ENCODE results near the gene AOAH. TPM values are rescaled to one million over a fixed set of nuclear protein-coding genes. Genes with fewer than 3 reads are reported as not detected.

AOAH gene
- total and polyA plus RNA-seq, 2 of the 4 experiments (the other 2 are of a cell fraction) = not detected

DNA sequence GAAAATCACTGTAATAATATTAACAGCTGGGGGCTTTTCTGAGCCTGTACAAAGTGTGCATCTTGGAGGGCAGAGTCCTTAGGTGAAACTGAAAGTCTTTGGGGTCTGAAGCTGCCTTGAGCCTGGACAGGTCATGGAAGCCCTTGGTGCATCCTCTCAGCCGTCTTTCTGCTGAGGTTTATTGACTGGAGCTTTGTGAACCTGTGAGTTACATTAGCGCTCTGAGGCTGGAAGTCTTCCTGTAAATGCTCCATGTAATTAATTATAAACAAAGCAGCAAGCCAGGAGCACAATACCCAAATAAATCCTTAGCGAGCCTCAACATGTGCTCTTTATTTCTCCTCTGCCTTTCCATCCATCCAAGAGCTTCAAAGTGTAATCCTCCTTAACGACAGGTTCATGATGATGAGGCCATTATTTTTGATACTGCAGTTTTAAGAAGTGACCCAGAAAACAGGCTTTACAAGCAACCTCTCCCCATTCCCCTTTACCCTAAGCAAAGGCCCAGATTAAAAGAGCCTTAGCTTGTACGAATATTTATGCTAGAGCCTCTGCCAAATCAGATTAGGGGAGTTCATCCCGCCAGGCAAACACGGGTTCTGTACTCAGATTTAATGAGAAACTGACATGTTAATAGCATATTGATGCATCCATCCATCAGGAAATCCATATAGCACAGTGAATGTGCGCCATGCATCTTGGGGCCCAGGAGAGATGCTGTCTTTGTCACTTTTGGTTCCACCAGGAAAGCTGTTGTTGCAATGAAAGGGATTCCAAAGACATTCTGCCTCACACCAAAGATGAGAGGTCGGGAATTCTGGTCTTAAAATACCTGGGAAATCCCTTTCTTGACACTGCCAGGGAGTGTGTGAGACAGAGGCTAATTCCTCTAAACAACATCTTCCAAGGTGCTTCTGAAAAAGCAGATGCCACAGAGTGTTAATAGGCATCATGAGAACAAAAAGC lies 216.5 kb downstream of the AOAH start:
- Histone ChIP-seq H3K9me1 (ENCODE audit: insufficient read depth, low read length) (no peaks in the 10 kb centered on the region), H3K36me3 (ENCODE audit: control insufficient read depth, insufficient read depth, low read length) (no peaks in the 10 kb centered on the region), H4K8ac (ENCODE audit: low read depth in 2 of 2, low read length in 2 of 2) (no peak overlapping the region), H3K4me3 (ENCODE audit: insufficient read depth, low read depth, low read length) (no peak overlapping the region), H3K4ac (ENCODE audit: low read depth, low read length) (no peak overlapping the region), H4K91ac (ENCODE audit: insufficient read depth, low read depth, low read length) (no peak overlapping the region), H2BK5ac (ENCODE audit: low read depth, low read length, poor library complexity, severe bottlenecking) (no peak overlapping the region), H3K23ac (ENCODE audit: low read depth, low read length) (no peak overlapping the region), H2AFZ (replicated peaks; ENCODE audit: low read length, poor library complexity) (no peak overlapping the region), H3K14ac (replicated peaks; ENCODE audit: low read depth, low read length) (no peak overlapping the region), H3K4me2 (ENCODE audit: low read depth, low read length) (no peak overlapping the region), H3K9ac (ENCODE audit: low read depth, low read length) (no peak overlapping the region), H3K18ac (ENCODE audit: low read depth, low read length) (no peak overlapping the region), H2BK20ac (ENCODE audit: low read depth, low read length) (no peak overlapping the region), H4K5ac (ENCODE audit: low read depth, low read length) (no peak overlapping the region), H3K4me1 (ENCODE audit: control insufficient read depth, insufficient read depth, low read length) (no peaks in the 10 kb centered on the region), H3K27ac (ENCODE audit: insufficient read depth, low read length) (no peak overlapping the region), H2BK120ac (ENCODE audit: low read depth, low read length) (no peak overlapping the region), H3K79me1 (ENCODE audit: low read depth in 1 of 2, low read length in 2 of 2) (no peaks in the 10 kb centered on the region), H3K9me3 (ENCODE audit: control insufficient read depth, insufficient read depth, low read length) (peaks cover 2% of the 10 kb centered on the region; the same call in 1 of the 2 replicates), H2BK15ac (ENCODE audit: low read depth, low read length) (no peak overlapping the region), H3K56ac (ENCODE audit: extremely low read depth, insufficient read depth, low read length) (no peak overlapping the region), H2AK9ac (replicated peaks; ENCODE audit: low read depth, low read length, poor library complexity) (no peak overlapping the region), H3K27me3 (ENCODE audit: control insufficient read depth, insufficient read depth, low read length) (peaks cover 9% of the 10 kb centered on the region), H2AK5ac (ENCODE audit: low read depth, low read length) (no peak overlapping the region), H4K20me1 (ENCODE audit: insufficient read depth, low read length) (no peaks in the 10 kb centered on the region)
- dilution Hi-C loops (cut with HindIII; ENCODE audit: low sequenced_read_pairs, unreplicated experiment) = no loop called here
- CTCF ChIA-PET = no interaction called here
- POLR2A ChIA-PET (ENCODE audit: unreplicated experiment) = no interaction called here
- ATAC-seq (ENCODE audit: low read depth) (no peak), DNase-seq (no peak)
- TF ChIP-seq, protein P1, sequence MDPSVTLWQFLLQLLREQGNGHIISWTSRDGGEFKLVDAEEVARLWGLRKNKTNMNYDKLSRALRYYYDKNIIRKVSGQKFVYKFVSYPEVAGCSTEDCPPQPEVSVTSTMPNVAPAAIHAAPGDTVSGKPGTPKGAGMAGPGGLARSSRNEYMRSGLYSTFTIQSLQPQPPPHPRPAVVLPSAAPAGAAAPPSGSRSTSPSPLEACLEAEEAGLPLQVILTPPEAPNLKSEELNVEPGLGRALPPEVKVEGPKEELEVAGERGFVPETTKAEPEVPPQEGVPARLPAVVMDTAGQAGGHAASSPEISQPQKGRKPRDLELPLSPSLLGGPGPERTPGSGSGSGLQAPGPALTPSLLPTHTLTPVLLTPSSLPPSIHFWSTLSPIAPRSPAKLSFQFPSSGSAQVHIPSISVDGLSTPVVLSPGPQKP (IDR thresholded peaks at IDR 0.05; ENCODE audit: borderline replicate concordance, low read depth, low read length) = no peak
- TF ChIP-seq RFX5 (IDR thresholded peaks at IDR 0.05; ENCODE audit: low read depth, low read length) = no peak
- no peak for TF ChIP-seq MAZ (IDR thresholded peaks at IDR 0.05; ENCODE audit: borderline replicate concordance, low read depth, low read length)
- no peak for TF ChIP-seq CEBPB (IDR thresholded peaks at IDR 0.05; ENCODE audit: low read depth, low read length)
- TF ChIP-seq SMC3 (IDR thresholded peaks at IDR 0.05; ENCODE audit: low read depth, low read length) = no peak
- TF ChIP-seq MXI1 (IDR thresholded peaks at IDR 0.05; ENCODE audit: borderline replicate concordance, low read depth, low read length) = no peak
- no peak for TF ChIP-seq CHD1 (IDR thresholded peaks at IDR 0.05; ENCODE audit: low read depth, low read length)
- TF ChIP-seq NFE2L2 (IDR thresholded peaks at IDR 0.05; ENCODE audit: low read depth, low read length) = no peak
- TF ChIP-seq RAD21 (IDR thresholded peaks at IDR 0.05; ENCODE audit: low read length) = no peak
- TF ChIP-seq, protein P2, sequence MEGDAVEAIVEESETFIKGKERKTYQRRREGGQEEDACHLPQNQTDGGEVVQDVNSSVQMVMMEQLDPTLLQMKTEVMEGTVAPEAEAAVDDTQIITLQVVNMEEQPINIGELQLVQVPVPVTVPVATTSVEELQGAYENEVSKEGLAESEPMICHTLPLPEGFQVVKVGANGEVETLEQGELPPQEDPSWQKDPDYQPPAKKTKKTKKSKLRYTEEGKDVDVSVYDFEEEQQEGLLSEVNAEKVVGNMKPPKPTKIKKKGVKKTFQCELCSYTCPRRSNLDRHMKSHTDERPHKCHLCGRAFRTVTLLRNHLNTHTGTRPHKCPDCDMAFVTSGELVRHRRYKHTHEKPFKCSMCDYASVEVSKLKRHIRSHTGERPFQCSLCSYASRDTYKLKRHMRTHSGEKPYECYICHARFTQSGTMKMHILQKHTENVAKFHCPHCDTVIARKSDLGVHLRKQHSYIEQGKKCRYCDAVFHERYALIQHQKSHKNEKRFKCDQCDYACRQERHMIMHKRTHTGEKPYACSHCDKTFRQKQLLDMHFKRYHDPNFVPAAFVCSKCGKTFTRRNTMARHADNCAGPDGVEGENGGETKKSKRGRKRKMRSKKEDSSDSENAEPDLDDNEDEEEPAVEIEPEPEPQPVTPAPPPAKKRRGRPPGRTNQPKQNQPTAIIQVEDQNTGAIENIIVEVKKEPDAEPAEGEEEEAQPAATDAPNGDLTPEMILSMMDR (conservative IDR thresholded peaks at IDR 0.05; ENCODE audit: low read depth, low read length) = no peak
- TF ChIP-seq POLR2A (IDR thresholded peaks at IDR 0.05; ENCODE audit: low read depth, low read length) = no peak
- no peak for TF ChIP-seq BHLHE40 (IDR thresholded peaks at IDR 0.05; ENCODE audit: low read depth, low read length)
- no peak for TF ChIP-seq RCOR1 (IDR thresholded peaks at IDR 0.05; ENCODE audit: insufficient replicate concordance, low read length)
- TF ChIP-seq, protein P3, sequence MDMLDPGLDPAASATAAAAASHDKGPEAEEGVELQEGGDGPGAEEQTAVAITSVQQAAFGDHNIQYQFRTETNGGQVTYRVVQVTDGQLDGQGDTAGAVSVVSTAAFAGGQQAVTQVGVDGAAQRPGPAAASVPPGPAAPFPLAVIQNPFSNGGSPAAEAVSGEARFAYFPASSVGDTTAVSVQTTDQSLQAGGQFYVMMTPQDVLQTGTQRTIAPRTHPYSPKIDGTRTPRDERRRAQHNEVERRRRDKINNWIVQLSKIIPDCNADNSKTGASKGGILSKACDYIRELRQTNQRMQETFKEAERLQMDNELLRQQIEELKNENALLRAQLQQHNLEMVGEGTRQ (IDR thresholded peaks at IDR 0.05; ENCODE audit: low read depth, low read length) = no peak
- no peak for TF ChIP-seq MAFK (IDR thresholded peaks at IDR 0.05; ENCODE audit: low read depth, low read length)
- intact Hi-C loops (cut with micrococcal nuclease) = no loop called here
- WGBS, 2 experiments (ENCODE audit: extremely low coverage in 2 of 2, insufficient read length in 1 of 2) = 0% methylated on average over 1 of the region's 9 CpGs; no CpG with 5 or more reads in 1 of the 2 experiments
- no TSS peak for BruUV-seq (replicated peaks)
- in situ Hi-C loops (cut with MboI; ENCODE audit: low sequenced_read_pairs) = no loop called here

All from IMR-90 (cell line).